OCI-LY7 (cell line): Measurements from ENCODE around the gene CEP20.

Source experiments
- EZH2phosphoT487 ChIP-seq: fragments of 200-600 bp; sonication (generic); IDR thresholded peaks from 2 replicates; pipeline ENCODE4 v1.6.1; 2018; ENCODE audit warnings: low read depth, borderline replicate concordance, mild to moderate bottlenecking, mixed run types, antibody characterized with exemption, low read length, moderate library complexity, mixed read lengths
- TF ChIP-seq, protein P1 (sequence below): fragments of 200-600 bp; sonication (generic); conservative IDR thresholded peaks from 2 replicates; pipeline ENCODE4 v1.5.1; 2014; ENCODE audit warnings: mild to moderate bottlenecking, antibody characterized with exemption, low read length, moderate library complexity, mixed read lengths

GRCh38 chr16:15849209-15849981 lies 39.0 kb downstream of the CEP20 start:
- TF ChIP-seq, protein P1, sequence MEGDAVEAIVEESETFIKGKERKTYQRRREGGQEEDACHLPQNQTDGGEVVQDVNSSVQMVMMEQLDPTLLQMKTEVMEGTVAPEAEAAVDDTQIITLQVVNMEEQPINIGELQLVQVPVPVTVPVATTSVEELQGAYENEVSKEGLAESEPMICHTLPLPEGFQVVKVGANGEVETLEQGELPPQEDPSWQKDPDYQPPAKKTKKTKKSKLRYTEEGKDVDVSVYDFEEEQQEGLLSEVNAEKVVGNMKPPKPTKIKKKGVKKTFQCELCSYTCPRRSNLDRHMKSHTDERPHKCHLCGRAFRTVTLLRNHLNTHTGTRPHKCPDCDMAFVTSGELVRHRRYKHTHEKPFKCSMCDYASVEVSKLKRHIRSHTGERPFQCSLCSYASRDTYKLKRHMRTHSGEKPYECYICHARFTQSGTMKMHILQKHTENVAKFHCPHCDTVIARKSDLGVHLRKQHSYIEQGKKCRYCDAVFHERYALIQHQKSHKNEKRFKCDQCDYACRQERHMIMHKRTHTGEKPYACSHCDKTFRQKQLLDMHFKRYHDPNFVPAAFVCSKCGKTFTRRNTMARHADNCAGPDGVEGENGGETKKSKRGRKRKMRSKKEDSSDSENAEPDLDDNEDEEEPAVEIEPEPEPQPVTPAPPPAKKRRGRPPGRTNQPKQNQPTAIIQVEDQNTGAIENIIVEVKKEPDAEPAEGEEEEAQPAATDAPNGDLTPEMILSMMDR, result no peak
- TF ChIP-seq EZH2phosphoT487, result no peak
